HL-60/S4 treated with phorbol 12-myristate 13-acetate at 8.2 ng/mL for 4 days and 3 days (cell line): ENCODE measurements around the gene SARDH.

ENCODE experiments used
- in situ Hi-C: fragments of 300-500 bp; cut with MboI; formaldehyde crosslinking; loops from 2 replicates; pipeline ENCODE4 v1.15.0; 2022; ENCODE audit warnings: low sequenced_read_pairs

The SARDH gene

DNA sequence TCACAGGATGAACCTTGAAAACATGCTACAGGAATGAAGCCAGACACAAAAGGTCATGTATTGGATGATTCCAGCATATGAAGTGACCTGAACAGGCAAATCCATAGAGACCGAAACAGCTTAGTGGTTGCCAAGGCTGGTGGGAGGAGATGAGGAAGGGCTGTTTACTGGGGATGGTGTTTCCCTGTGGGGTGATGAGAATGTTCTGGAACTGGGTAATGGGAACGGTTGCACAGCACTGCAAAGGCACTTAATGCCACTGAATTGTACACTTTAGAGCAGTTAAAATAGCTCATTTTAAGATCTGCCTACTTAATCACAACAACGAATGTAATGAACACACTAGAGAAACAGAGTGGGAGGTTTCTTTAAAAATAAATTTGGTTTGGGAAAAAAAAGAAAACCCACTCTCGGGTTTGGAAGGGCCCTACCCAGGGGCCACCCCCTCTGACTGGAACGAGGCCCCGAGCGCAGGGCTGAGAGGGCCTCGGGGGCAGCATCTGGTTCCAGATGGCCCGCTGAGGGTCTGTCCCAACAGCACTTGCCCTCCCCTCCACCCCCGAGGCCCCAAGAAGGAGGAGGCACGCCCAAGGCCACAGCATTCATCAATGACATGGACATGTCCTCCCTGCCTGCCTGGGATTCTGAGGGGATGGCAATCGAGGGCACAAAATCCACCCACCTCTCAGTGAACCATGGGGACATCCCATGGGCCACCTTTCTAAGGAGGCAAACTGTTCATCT lies 31.7 kb downstream of the SARDH start:
- in situ Hi-C loops: no loop called here

DNA sequence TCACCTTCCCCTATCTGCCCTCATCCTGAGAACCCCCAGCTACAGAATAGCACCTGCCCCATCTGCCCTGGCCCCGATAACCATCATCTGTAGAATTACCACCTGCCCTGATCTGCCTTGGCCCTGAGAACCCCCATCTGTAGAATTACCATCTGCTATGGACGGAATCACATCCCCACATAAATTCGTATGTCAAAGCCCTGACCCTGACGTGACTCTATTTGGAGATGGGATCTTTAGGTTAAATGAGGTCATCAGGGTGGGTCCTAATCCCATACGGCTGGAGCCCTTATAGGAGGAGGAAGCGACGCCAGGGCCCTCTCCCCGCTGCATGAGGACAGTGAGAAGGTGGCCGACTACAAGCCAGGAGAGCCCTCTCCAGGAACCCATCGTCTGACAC lies 32.6 kb downstream of the SARDH start:
- in situ Hi-C loops: no loop called here

- in situ Hi-C loops: no loop called here
Measured at GRCh38 chr9:133704711-133705181, 33.4 kb downstream of the SARDH start.

- in situ Hi-C loops: no loop called here
Measured at GRCh38 chr9:133703591-133704399, 34.4 kb downstream of the SARDH start.

- in situ Hi-C loops: no loop called here
Measured at GRCh38 chr9:133702798-133703590, 35.2 kb downstream of the SARDH start.

DNA sequence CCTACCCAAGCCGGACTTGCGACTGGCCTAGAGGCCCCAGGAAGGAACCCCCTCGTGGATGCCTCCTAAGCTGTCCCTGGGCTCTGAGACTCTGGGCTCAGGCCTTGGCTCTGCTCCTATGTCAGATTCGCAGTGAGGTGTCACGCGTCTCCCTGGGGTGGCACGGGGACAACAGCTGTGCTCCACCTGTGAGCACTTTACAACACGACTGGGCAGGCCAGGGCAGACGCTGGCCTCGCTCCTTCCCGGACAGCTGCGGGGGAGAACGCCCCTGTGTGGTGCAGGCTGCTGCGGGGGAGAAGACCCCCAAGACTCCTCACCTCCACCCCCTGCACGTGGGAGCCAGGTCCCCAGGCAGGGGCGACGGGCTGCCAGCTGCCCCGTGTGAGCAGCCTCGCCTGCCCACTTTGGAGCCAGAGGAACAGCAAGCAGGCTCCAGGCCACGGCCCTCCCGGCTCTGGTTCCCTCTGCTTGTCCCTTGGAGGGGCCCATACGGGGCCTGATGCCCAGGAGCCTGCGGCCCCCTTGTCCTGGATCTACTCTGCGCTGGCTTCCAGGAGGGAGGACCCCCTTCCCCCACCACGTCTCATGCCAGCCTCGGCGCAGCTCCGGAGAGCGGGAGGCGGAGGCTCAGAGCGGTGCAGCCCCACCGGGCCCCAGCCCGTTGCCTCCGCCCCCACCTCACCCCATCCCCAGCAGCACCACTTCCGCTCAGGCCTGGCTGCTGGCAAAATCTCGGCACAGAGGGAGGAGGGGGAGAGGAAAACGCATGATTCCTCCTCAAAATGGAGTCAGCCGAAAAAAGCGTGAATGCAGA lies 36.0 kb downstream of the SARDH start:
- in situ Hi-C loops: no loop called here

DNA sequence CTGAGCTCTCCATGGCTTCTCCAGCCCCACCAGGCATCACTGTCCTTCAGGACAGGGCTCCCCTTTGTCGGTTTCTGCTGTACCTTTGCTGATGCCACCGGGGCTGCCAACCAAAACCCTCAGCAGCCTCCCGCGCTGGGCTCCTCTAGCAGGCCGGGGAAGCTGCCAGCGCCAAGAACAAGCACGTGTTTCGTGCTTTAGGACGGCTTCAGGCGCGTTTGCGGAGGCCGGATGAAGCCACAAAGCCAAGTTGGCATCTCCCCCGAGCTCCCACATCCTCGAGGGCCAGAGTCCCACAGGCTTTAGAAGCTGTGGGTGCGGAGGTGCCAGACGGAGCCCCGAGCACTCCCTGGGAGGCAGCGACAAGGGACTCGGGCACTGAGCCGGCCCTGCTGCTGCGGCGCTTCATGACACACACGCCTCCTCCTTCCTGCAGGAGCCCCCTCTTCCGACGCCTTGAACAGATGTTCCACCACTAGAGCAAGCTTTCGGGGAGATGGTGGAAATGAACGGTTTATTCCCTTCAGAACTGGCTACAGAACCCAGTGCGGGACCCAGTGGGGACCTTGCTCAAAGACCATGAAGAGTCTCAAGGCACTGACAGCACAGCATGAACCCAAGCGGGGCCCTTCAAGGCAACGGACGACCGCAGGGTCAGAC lies 36.7 kb downstream of the SARDH start:
- in situ Hi-C loops: no loop called here

- in situ Hi-C loops: no loop called here
Measured at GRCh38 chr9:133700819-133701320, 37.3 kb downstream of the SARDH start.

GRCh38 chr9:133699546-133699945 lies 38.6 kb downstream of the SARDH start:
- in situ Hi-C loops: no loop called here

DNA sequence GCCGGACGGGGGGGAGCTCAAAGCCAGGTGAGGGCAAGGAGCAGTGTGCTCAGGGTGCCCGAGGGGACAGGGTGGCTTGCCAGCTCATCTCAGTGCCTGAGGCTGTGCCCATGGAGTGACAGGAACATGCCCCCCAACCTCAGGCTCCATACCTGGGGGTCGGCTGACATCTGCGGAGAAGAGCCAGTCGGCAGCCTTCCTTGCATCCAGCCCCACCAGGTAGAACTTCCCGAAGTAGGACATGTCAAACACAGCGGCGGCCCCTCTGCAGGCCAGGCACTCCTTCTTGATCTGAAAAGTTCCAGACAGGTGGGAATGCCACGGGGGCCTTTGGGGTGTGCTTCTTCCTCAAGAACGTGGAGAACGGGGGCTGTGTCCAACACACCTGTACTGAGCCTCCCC lies 42.1 kb downstream of the SARDH start:
- in situ Hi-C loops: no loop called here

GRCh38 chr9:133694686-133695085 lies 43.5 kb downstream of the SARDH start:
- in situ Hi-C loops: no loop called here

GRCh38 chr9:133693703-133694529 lies 44.2 kb downstream of the SARDH start:
- in situ Hi-C loops: no loop called here

GRCh38 chr9:133693116-133693515 lies 45.0 kb downstream of the SARDH start:
- in situ Hi-C loops: no loop called here

DNA sequence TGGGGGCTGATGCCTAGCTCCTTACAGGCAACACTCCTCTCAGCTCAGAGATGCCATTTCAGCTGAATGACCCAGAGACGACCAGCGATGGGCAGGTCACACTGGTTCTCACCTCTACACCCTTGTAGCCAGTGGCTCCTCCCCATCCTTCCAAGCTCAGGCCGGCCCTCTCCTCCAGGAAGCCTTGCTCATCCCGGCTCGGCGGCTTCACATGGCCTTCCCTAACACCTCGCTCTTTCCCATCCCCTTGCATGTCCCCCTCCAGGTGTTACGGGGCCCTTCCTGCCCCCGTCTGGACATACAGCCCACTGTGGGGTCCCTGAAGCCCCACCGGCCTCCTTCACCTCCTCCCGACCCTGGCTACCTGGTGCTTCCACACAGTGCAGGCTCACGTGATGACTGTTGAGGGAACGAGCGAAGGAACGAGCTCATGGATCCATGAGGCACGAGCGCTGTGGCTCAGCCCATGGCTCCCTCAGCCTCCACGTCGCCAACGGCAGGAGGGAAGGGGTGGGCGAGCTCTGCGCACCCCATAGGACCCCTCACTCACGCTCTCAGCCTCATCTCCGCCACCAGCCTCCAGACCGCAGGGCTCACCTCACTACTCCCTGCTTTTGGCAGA lies 45.7 kb downstream of the SARDH start:
- in situ Hi-C loops: no loop called here

DNA sequence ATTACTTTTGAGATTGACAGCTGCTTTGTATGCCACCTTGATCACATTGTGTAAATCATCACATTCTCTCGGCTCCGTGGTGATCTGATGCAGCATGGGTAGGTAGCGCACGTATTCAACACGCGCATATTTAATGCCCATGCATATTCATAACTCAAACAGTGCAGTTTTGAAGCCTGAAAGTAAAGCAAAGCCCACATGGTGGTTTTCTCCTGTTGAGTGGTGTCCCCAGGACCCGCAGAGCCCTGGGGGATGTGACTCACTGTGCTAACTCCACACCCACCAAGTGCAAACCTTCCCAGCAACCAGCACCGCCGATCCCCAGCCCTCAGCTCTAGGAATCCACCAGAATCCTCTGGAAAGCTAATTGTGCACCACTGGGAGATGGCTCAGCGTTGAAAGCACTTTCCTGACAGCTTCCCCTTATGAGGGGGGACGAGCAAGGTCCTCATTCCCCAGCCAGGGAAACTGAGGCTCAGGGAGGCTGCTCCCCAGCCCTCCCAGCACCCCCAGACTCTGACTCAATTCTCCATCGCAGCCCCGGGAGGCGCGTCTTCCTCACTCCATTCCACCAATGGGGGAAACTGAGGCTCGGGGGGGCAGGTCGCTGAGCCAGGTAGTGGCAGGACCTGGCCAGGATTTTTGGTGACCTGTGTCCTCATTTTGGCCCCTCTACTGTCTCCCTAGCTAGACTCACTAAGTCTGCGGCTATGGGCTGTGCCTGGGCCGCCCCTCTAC lies 46.4 kb downstream of the SARDH start:
- in situ Hi-C loops: no loop called here

DNA sequence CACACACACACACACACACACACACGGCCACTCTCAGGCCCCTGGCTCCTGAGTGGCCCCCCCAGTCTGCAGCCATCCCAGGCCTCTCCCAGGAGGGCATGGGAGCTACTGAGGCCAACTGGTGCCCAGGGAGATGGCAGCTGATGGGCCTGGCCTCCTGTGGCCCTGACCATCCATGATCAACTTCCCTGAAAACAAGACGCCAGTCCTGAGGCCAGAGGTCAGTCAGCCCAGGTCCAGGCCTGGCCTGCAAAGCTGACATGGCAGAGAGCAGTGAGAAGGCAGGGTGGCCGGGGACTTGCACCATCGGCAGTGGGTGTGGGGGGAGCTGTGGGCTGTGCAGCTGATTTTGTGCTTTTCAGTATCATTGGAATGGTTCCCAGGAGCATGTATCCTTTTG lies 47.0 kb downstream of the SARDH start:
- in situ Hi-C loops: no loop called here

DNA sequence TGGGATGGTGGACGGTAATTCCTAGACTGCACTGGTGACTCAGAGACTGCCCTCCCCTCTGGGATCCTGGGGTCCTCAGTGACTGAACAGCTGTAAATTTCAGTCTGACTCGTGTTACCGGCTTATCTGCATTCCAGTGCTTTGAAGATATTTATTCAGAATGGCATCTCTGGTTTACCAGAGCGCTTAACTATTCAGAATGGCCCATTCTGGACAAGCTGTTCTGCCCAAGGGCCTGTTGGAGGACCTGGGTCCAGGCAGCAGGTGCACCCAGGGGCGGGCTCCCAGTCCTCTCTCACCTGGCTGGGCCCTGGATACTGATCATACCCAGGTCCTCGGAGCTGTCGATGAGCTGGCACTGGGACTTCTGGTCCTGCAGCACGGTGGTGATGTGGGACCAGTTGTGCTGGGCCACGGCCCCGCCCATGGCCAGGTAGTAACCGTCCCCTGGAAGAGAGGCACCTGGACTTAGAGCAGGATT lies 48.0 kb downstream of the SARDH start:
- in situ Hi-C loops: no loop called here
